Measurements from ENCODE around the gene NF1. TPM values are rescaled to one million over a fixed set of nuclear protein-coding genes. Genes with fewer than 3 reads are reported as not detected.

The NF1 gene
- polyA plus RNA-seq, 3 donors, result 1.2 to 7.4 (median 2.1) TPM

- Histone ChIP-seq H3K9me3 (replicated peaks in 1 of 2; ENCODE audit: control insufficient read depth in 1 of 2, insufficient read depth in 1 of 2, low read length in 2 of 2) (no peaks in the 10 kb centered on the region), H2AFZ (ENCODE audit: insufficient read depth, low read depth, low read length, poor library complexity, severe bottlenecking) (no peak within 1 kb of the TSS), H3K4me1 (ENCODE audit: control insufficient read depth in 1 of 2, insufficient read depth in 2 of 2, low read length in 2 of 2) (peaks cover 36 to 56% of the 10 kb centered on the region in 2 donors), H3K27ac (ENCODE audit: low read depth in 1 of 2, low read length in 2 of 2) (peak within 1 kb of the TSS; percentile 86 to 93), H3K4me3 (replicated peaks in 1 of 3; ENCODE audit: low read depth in 2 of 3, low read length in 3 of 3) (peak within 1 kb of the TSS; percentile 90 to 100 (median 96)), H3K9ac (ENCODE audit: insufficient read depth, low read length, poor library complexity, severe bottlenecking) (peak within 1 kb of the TSS; percentile 88), H3K79me2 (ENCODE audit: insufficient read depth, low read length) (peaks cover 92% of the 10 kb centered on the region), H3K27me3 (ENCODE audit: control insufficient read depth in 2 of 2, insufficient read depth in 2 of 2, low read length in 2 of 2) (no peaks in the 10 kb centered on the region), H3K4me2 (replicated peaks; ENCODE audit: extremely low read depth, low read length, poor library complexity, severe bottlenecking) (peak within 1 kb of the TSS; percentile 98), H3K36me3 (replicated peaks in 1 of 2; ENCODE audit: control insufficient read depth in 1 of 2, insufficient read depth in 2 of 2, low read length in 2 of 2) (peaks cover 0 to 5% of the 10 kb centered on the region in 2 donors), H4K20me1 (ENCODE audit: insufficient read depth, low read length) (peaks cover 8% of the 10 kb centered on the region)
- Mint-ChIP-seq H3K4me1 (peaks cover 41% of the 10 kb centered on the region), H3K9me3 (no peaks in the 10 kb centered on the region), H3K27me3 (ENCODE audit: low read depth in 3 of 3) (no peaks in the 10 kb centered on the region), H3K4me3 (peak within 1 kb of the TSS; percentile 93 to 98), H3K27ac (peak within 1 kb of the TSS; percentile 92 to 98 (median 97)), H3K36me3 (peaks cover 28 to 30% of the 10 kb centered on the region in 2 donors)
- intact Hi-C loops (cut with micrococcal nuclease), result loop anchor here in 1 of 2 donors (5.0 to 10.0 kb wide), 2 partner anchors 178 to 359 kb away; no protein-coding TSS in a partner anchor
- no CpG with 5 or more reads among the region's 3 CpGs for WGBS (ENCODE audit: insufficient coverage)
- TF ChIP-seq CTCF (IDR thresholded peaks at IDR 0.05), result no peak
- DNase-seq, result peak; percentile 81 to 95 (median 92)
Measured at GRCh38 chr17:31313982-31314781, 219.4 kb downstream of the NF1 start, which contains the start of gene EVI2B. TSS of gene EVI2B (minus strand) at chr17:31314054. CDS start at chr17:31305609, 8,445 bp downstream.

GRCh38 chr17:31314782-31315100 is 220.0 kb downstream of the NF1 start:
- Histone ChIP-seq H3K27me3 (ENCODE audit: control insufficient read depth in 2 of 2, insufficient read depth in 2 of 2, low read length in 2 of 2) (no peaks in the 10 kb centered on the region), H3K9me3 (replicated peaks in 1 of 2; ENCODE audit: control insufficient read depth in 1 of 2, insufficient read depth in 1 of 2, low read length in 2 of 2) (no peaks in the 10 kb centered on the region), H3K4me2 (replicated peaks; ENCODE audit: extremely low read depth, low read length, poor library complexity, severe bottlenecking) (peak overlapping the region; percentile 98), H4K20me1 (ENCODE audit: insufficient read depth, low read length) (peaks cover 7% of the 10 kb centered on the region), H3K79me2 (ENCODE audit: insufficient read depth, low read length) (peaks cover 92% of the 10 kb centered on the region), H3K9ac (ENCODE audit: insufficient read depth, low read length, poor library complexity, severe bottlenecking) (peak overlapping the region; percentile 88), H3K27ac (ENCODE audit: low read depth in 1 of 2, low read length in 2 of 2) (peak overlapping the region in 1 of 2 donors; percentile 86), H3K4me1 (ENCODE audit: control insufficient read depth in 1 of 2, insufficient read depth in 2 of 2, low read length in 2 of 2) (peaks cover 36 to 58% of the 10 kb centered on the region in 2 donors), H3K36me3 (replicated peaks in 1 of 2; ENCODE audit: control insufficient read depth in 1 of 2, insufficient read depth in 2 of 2, low read length in 2 of 2) (peaks cover 0 to 5% of the 10 kb centered on the region in 2 donors), H2AFZ (ENCODE audit: insufficient read depth, low read depth, low read length, poor library complexity, severe bottlenecking) (no peak overlapping the region), H3K4me3 (replicated peaks in 1 of 3; ENCODE audit: low read depth in 2 of 3, low read length in 3 of 3) (peak overlapping the region; percentile 90 to 100 (median 96))
- peak overlapping the region; percentile 92 to 98 (median 97) for H3K27ac Mint-ChIP-seq
- intact Hi-C loops (cut with micrococcal nuclease), result loop anchor here in 1 of 2 donors (5.0 to 10.0 kb wide), 2 partner anchors 178 to 360 kb away; no protein-coding TSS in a partner anchor
- peaks cover 28 to 30% of the 10 kb centered on the region in 2 donors for H3K36me3 Mint-ChIP-seq
- H3K4me1 Mint-ChIP-seq, result peaks cover 41% of the 10 kb centered on the region
- no peaks in the 10 kb centered on the region for H3K27me3 Mint-ChIP-seq (ENCODE audit: low read depth in 3 of 3)
- no peaks in the 10 kb centered on the region for H3K9me3 Mint-ChIP-seq
- WGBS (ENCODE audit: insufficient coverage), result no CpG with 5 or more reads among the region's 3 CpGs
- no peak for TF ChIP-seq CTCF (IDR thresholded peaks at IDR 0.05)
- peak in 2 of 3 donors; percentile 18 to 48 for DNase-seq
- peak overlapping the region; percentile 64 to 78 for H3K4me3 Mint-ChIP-seq
